ENCODE measurements around the gene SLC7A14. TPM values are rescaled to one million over a fixed set of nuclear protein-coding genes. Genes with fewer than 3 reads are reported as not detected.

The SLC7A14 gene
- total RNA-seq (2016; rRNA removed; fragmentation: Illumina TruSeq; extraction: Trizol) (not detected in 2 replicates), polyA plus RNA-seq (2011; rRNA removed) (not detected in 2 replicates), polyA minus RNA-seq (2011; rRNA and poly(A)+ RNA removed; ENCODE audit: low replicate concordance) (0.02 TPM in 1 of 2 replicates, not detected in the other), Bru-seq, nascent RNA (not detected), BruChase-seq, experiment 1, labeled RNA remaining after a 6-hour chase (percentile 2 among the genes with signal in this experiment), BruChase-seq, experiment 2, labeled RNA remaining after a 2-hour chase (percentile 1 among the genes with signal in this experiment)
- not detected in 2 replicates for total RNA-seq (2016; cell fraction: cytosol; rRNA removed; fragmentation: Illumina TruSeq; extraction: Trizol; ENCODE audit: low read depth)
- not detected in 2 replicates for total RNA-seq (2016; cell fraction: insoluble cytoplasmic fraction; rRNA removed; fragmentation: Illumina TruSeq; extraction: Trizol)
- total RNA-seq (2016; cell fraction: membrane; rRNA removed; fragmentation: Illumina TruSeq; extraction: Trizol), result not detected in 2 replicates
- not detected in 2 replicates for total RNA-seq (2016; cell fraction: nucleus; rRNA removed; fragmentation: Illumina TruSeq; extraction: Trizol)
- not detected in 2 replicates for polyA plus RNA-seq (2011; cell fraction: cytosol; rRNA removed)
- polyA plus RNA-seq (2011; cell fraction: nucleus; rRNA removed), result not detected in 2 replicates
- polyA plus RNA-seq (2012), result not detected in 2 replicates
- polyA plus RNA-seq (2016; cell fraction: cytosol; fragmentation: Illumina TruSeq; extraction: Trizol; ENCODE audit: low read depth), result not detected in 2 replicates
- polyA plus RNA-seq (2016; cell fraction: insoluble cytoplasmic fraction; fragmentation: Illumina TruSeq; extraction: Trizol; ENCODE audit: low read depth), result not detected in 2 replicates
- not detected in 2 replicates for polyA plus RNA-seq (2016; cell fraction: membrane; fragmentation: Illumina TruSeq; extraction: Trizol; ENCODE audit: low read depth)
- polyA plus RNA-seq (2016; cell fraction: nucleus; fragmentation: Illumina TruSeq; extraction: Trizol; ENCODE audit: insufficient read depth, low read depth), result not detected in 2 replicates
- polyA minus RNA-seq (2011; cell fraction: cytosol; rRNA and poly(A)+ RNA removed), result not detected in 2 replicates
- polyA minus RNA-seq (2011; cell fraction: nucleus; rRNA and poly(A)+ RNA removed), result not detected in 2 replicates
- long read RNA-seq, experiment 1, result 0 reads
- long read RNA-seq, experiment 2, result 0 reads

DNA sequence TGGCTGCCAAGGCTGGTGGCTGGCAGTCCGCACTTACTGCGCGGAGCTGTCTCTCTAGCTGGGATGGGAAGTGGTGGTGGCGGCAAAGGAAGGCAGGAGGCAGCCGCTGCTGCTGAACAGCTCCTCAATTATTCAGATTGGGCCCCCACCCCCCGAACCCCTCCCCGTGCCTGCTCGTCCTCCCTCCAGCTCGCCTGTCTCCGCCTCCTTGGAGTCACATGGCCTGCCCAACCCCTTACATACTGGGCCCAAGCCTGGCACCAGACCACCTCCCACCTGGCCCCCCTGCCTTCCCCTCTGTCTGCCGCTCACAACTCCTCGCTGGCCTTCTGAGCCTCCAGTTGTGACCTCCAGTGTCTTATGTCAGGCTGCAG, at the start of gene SLC7A14:
Gene SLC7A14, minus strand, starts transcription at position 139 of the 374 bp plus-strand sequence. CDS start 59,139 bp downstream, outside the sequence.
- intact Hi-C loops (cut with micrococcal nuclease; ENCODE audit: unreplicated experiment), result no loop called here
- in situ Hi-C loops (cut with HindIII; ENCODE audit: extremely low pct_ligation_motif_present, low pct_unique_long_range_greater_than_20kb), result no loop called here
- Histone ChIP-seq H3K4me2 (ENCODE audit: low read depth, low read length) (no peak within 1 kb of the TSS), H3K4me3 (replicated peaks in 1 of 3; ENCODE audit: insufficient read depth in 1 of 3, low read depth in 2 of 3, low read length in 3 of 3) (no peak within 1 kb of the TSS), H3K36me3 (replicated peaks in 1 of 2; ENCODE audit: control insufficient read depth in 1 of 2, insufficient read depth in 2 of 2, low read length in 2 of 2) (no peaks in the 10 kb centered on the region), H3K9me3 (ENCODE audit: low read length) (no peaks in the 10 kb centered on the region), H4K20me1 (ENCODE audit: insufficient read depth, low read length) (no peaks in the 10 kb centered on the region), H3K9ac (ENCODE audit: insufficient read depth, low read depth, low read length) (no peak within 1 kb of the TSS), H3K4me1 (ENCODE audit: insufficient read depth, low read length) (no peaks in the 10 kb centered on the region), H2AFZ (ENCODE audit: low read length) (no peak within 1 kb of the TSS), H3K79me2 (ENCODE audit: insufficient read depth, low read length) (no peaks in the 10 kb centered on the region), H3K27me3 (ENCODE audit: control insufficient read depth in 1 of 2, insufficient read depth in 2 of 2, low read length in 2 of 2) (0 out of 5 replicates have a peak, but pooled peaks cover 0 to 3% of the 10 kb centered on the region in 2 experiments), H3K27ac (ENCODE audit: extremely low read length, insufficient read depth, low read length) (no peak within 1 kb of the TSS)
- CTCF ChIA-PET (ENCODE audit: low intra/inter-chr PET ratio, low total read pairs), result no interaction called here
- FAIRE-seq (no peak), DNase-seq (ENCODE audit: low spot score) (no peak), ATAC-seq (no peak)
- WGBS (ENCODE audit: low lambda C conversion rate), result no CpG with 5 or more reads among the region's 12 CpGs
- no TSS peak for BruUV-seq (replicated peaks)
- TF ChIP-seq ZNF30 (CRISPR knock-in tag; IDR thresholded peaks at IDR 0.05) (no peak), ZNF280B (CRISPR knock-in tag; IDR thresholded peaks at IDR 0.05; ENCODE audit: borderline replicate concordance) (no peak), JUNB (CRISPR knock-in tag; IDR thresholded peaks at IDR 0.05; ENCODE audit: borderline replicate concordance) (no peak), SIX4 (CRISPR knock-in tag; IDR thresholded peaks at IDR 0.05) (no peak), DZIP1 (CRISPR knock-in tag; IDR thresholded peaks at IDR 0.05) (no peak)
- TF ChIP-seq, protein P1, sequence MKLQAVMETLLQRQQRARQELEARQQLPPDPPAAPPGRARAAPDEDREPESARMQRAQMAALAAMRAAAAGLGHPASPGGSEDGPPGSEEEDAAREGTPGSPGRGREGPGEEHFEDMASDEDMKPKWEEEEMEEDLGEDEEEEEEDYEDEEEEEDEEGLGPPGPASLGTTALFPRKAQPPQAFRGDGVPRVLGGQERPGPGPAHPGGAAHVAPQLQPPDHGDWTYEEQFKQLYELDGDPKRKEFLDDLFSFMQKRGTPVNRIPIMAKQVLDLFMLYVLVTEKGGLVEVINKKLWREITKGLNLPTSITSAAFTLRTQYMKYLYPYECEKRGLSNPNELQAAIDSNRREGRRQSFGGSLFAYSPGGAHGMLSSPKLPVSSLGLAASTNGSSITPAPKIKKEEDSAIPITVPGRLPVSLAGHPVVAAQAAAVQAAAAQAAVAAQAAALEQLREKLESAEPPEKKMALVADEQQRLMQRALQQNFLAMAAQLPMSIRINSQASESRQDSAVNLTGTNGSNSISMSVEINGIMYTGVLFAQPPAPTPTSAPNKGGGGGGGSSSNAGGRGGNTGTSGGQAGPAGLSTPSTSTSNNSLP (IDR thresholded peaks at IDR 0.05; ENCODE audit: low read depth, low read length), result no peak
- TF ChIP-seq, protein P2, sequence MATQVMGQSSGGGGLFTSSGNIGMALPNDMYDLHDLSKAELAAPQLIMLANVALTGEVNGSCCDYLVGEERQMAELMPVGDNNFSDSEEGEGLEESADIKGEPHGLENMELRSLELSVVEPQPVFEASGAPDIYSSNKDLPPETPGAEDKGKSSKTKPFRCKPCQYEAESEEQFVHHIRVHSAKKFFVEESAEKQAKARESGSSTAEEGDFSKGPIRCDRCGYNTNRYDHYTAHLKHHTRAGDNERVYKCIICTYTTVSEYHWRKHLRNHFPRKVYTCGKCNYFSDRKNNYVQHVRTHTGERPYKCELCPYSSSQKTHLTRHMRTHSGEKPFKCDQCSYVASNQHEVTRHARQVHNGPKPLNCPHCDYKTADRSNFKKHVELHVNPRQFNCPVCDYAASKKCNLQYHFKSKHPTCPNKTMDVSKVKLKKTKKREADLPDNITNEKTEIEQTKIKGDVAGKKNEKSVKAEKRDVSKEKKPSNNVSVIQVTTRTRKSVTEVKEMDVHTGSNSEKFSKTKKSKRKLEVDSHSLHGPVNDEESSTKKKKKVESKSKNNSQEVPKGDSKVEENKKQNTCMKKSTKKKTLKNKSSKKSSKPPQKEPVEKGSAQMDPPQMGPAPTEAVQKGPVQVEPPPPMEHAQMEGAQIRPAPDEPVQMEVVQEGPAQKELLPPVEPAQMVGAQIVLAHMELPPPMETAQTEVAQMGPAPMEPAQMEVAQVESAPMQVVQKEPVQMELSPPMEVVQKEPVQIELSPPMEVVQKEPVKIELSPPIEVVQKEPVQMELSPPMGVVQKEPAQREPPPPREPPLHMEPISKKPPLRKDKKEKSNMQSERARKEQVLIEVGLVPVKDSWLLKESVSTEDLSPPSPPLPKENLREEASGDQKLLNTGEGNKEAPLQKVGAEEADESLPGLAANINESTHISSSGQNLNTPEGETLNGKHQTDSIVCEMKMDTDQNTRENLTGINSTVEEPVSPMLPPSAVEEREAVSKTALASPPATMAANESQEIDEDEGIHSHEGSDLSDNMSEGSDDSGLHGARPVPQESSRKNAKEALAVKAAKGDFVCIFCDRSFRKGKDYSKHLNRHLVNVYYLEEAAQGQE (IDR thresholded peaks at IDR 0.05; ENCODE audit: borderline replicate concordance in 1 of 2, low read depth in 1 of 2, low read length in 2 of 2), result no peak; a peak in 1 of 4 replicates
- POLR2A ChIA-PET, result no interaction called here
